Measurements from ENCODE around the gene ZNF324B.
"Not testable (repeated sequence)": the region's sequence is repeated elsewhere in the genome, so short reads cannot be mapped to it uniquely, and the experiment has no call there.

ZNF324B gene

GRCh38 chr19:58451358-58452101 is at the start of gene ZNF324B:
TSS of gene ZNF324B (plus strand) at chr19:58451622. CDS start at chr19:58453702, 2,080 bp downstream.
- peak; percentile 95 for DNase-seq

DNA sequence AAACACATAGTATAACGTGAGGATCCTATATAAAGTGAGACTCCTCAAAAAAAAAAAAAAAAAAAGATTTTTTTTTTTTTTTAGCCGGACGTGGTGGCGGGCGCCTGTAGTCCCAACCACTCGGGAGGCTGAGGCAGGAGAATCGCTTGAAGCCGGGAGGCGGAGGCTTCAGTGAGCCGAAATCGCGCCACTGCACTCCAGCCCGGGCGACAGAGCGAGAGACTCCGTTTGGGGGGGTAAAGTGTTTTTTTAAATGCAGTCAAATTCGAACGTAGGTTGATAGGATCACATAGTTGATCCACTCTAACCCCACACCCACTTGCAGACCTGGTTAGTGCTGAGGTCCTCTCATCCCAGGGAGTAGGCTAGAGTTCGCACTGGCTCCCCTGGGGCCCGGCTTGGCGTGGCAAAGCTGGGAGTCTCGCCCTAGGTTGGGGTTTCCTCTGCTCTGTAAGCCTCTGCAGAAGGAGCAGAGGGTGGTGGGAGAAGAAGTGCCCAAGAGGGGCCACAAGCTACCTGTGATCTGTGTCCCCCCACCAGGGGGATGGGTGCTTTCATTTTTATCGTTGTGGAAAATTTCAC is 49.5 kb upstream of the ZNF324B start:
- DNase-seq = no peak

DNA sequence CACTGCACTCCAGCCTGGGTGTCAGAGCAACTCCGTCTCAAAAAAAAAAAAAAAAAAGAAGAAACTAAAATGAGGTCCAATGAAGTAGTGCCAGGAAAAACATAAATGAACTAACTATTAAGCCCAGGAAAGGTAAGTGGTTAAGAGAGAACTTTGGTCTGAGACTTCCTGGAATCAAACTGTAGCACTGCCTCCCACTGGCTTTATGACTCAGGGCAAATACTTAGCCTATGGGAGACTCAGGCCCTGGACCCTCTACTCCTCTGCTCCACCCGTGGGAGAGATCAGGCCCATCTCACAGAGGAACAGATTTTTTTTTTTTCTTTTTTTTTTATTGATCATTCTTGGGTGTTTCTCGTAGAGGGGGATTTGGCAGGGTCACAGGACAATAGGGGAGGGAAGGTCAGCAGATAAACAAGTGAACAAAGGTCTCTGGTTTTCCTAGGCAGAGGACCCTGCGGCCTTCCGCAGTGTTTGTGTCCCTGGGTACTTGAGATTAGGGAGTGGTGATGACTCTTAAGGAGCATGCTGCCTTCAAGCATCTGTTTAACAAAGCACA is 47.4 kb upstream of the ZNF324B start:
- not testable (repeated sequence) for DNase-seq

DNA sequence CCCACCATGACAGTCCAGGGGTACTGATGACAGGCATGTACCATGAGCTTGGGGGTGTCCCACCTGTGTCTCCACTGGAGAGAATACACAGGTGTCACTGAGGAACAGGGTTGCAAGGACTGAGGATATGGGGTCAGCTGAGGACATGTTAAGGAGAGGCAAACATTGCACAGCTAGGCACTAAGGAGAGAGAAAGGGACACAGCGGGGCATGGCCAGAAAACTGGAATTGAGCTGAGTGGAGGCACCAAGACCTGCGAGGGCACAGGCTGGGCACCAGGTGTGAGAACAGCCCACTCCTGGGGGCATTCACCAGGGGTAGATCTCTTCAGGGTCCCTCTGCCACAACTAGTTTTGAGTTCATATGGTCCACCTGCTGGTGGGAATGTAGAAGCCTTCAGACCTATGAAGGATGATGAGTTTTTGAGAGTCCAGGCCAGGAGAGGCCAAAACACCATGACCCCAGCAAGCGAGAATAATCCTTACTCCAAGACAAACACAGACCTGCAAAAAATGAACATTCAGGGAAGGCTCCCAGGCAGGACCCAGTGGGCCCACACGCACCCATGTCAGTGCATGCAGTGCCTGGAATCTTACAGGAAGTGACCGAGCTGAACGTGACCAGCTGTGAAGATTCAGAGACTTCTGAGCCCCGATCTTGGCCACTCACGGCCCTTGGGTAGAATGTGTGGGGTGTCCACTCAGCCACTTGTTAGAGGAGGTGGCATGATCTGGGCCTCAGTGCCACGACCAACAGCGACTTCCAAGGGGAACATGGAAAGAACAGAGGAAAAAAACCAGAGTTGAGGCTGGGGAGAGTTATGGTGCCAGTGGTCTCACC is 44.4 kb upstream of the ZNF324B start:
- no peak for DNase-seq

DNA sequence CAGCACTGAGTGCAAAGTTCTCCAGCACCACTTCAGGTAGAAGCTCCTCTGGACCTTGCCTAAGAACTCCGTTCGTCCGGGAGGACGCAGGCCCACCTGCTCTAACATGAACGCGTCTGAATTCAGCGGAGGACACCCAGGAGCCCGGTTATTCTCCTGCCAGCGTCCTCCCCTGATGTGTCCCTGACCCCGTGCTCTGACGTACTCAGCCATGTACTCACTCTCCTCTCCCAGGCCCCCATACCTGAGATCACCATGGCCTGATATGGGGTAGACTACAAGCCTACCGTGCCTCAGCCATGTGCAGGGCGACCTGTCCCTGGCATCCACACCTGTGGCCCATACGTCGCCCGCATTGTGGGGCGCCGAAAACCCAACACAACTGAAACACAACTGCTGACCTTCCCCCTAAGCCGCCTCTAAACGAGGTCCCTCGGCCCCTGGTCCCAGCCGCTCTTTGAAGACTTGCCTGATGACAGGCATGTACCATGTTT is 43.7 kb upstream of the ZNF324B start:
- DNase-seq = no peak

DNA sequence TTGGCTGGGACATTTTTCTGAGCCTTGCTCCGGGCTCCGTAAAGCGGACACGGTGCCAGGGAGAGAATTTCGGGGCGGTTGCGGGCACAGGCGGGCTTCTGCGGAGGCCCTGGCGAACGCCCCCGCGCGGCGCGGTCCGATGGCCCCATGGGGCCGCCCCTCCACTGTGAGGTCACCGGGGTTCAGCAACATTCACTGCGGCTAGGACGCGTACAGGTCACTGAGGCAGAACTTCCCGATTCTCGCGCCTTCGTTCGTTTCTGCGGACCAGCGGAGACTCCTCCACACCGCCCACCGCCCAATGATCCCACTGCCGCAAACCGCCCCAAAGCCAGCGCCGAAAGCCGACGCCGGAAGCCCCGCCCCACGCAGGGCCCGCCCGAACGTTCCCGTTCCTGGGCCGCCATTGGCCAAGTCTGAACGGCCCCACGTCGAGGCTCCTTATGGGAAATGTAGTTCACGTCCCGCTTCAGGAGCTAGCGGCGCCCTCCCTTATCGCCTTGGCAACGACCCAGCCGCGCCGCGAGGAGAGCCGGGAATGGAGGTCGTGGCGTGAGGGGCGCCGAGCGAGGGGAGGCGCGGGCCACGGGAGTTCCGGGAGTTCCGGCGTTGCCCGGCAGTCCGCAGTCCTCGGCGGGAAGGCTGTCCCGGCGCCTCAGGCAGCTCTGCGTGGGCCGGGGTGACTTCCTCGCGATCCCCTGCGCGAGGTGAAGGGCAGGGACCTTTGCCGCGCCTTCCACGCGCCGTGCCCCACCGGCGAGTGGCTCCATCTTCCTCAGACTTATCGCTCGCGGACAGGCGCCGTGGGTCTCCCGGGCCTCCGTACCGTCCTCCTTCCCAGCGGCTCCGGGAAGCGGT is 43.0 kb upstream of the ZNF324B start, which contains the start of gene ZNF584:
Gene ZNF584, plus strand, starts transcription at position 498 of the 858 bp plus-strand sequence. CDS start 499 bp downstream, outside the sequence.
- DNase-seq = peak; percentile 96

- peak; percentile 35 for DNase-seq
Measured at GRCh38 chr19:58409010-58409790, 42.2 kb upstream of the ZNF324B start.

- DNase-seq = no peak
Measured at GRCh38 chr19:58416604-58417003, 34.8 kb upstream of the ZNF324B start.

GRCh38 chr19:58417071-58417470 is 34.4 kb upstream of the ZNF324B start:
- DNase-seq = no peak

- no peak for DNase-seq
Measured at GRCh38 chr19:58428617-58429016, 22.8 kb upstream of the ZNF324B start.

- no peak for DNase-seq
Measured at GRCh38 chr19:58429745-58430144, 21.7 kb upstream of the ZNF324B start.

GRCh38 chr19:58434217-58434616 is 17.2 kb upstream of the ZNF324B start:
- peak; percentile 30 for DNase-seq

- peak; percentile 100 for DNase-seq
Measured at GRCh38 chr19:58439576-58440554, 11.6 kb upstream of the ZNF324B start, which contains the start of gene ZNF132. TSS of gene ZNF132 (minus strand) at chr19:58440153. CDS start at chr19:58439821, 332 bp downstream.

GRCh38 chr19:58440556-58440955 is 10.9 kb upstream of the ZNF324B start:
- no peak for DNase-seq

DNA sequence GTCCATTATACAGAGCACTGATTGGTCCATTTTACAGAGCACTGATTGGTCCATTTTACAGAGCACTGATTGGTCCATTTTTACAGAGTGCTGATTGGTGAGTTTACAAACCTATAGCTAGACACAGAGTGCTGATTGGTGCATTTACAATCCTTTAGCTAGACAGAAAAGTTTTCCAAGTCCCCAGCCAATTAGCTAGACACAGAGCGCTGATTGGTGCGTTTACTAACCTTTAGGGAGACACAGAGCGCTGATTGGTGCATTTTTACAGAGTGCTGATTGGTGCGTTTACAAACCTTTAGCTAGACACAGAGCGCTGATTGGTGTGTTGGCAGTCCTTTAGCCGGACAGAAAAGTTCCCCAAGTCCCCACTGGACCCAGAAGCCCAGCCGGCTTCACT is 8.4 kb upstream of the ZNF324B start:
- DNase-seq = not testable (repeated sequence)

- DNase-seq = not testable (repeated sequence)
Measured at GRCh38 chr19:58448860-58449259, 2.6 kb upstream of the ZNF324B start.

DNA sequence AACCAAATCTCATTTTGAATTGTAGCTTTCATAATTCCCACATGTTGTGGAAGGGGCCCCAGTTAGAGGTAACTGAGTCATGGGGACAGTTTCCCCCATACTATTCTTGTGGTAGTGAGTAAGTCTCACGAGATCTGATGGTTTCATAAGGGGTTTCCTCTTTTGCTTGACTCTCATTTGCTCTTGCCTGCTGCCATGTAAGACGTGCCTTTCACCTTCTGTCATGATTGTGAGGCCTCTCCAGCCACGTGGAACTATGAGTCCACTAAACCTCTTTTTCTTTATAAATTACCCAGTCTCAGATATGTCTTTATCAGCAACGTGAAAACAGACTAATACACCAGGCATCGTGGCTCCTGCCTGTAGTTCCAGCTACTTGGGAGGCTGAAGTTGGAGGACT is 1.4 kb upstream of the ZNF324B start:
- DNase-seq = not testable (repeated sequence)

- no peak for DNase-seq
Measured at GRCh38 chr19:58450856-58451357, 515 bp upstream of the ZNF324B start.

DNA sequence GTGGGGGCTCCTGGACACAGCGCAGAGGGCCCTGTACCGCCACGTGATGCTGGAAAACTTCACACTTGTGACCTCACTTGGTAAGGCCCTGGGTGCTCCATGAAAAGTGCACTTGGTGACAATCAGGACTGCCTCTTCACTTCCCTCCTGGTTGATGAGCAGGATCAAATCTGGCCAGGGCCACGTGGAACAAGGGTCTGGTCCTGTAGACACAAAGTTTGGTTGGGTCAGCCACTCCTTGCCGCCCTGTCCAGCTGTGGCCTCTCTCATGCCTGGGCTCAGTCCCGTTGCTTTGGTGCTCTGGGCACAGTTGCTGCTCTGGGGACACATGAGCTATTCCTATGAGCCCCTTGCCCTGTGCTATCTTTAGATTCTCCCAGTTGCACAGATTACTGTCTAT is 2.3 kb downstream of the ZNF324B start:
- no peak for DNase-seq

DNA sequence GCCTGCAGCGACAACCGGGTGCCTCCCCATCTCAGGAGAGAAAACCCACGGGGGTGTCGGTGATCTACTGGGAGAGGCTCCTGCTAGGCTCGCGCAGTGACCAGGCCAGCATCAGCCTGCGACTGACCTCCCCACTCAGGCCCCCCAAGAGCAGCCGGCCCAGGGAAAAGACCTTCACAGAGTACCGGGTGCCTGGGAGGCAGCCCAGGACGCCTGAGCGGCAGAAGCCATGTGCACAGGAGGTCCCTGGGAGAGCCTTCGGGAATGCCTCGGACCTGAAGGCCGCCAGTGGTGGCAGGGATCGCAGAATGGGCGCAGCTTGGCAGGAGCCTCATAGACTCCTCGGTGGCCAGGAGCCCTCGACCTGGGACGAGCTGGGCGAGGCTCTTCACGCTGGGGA is 3.9 kb downstream of the ZNF324B start:
- no peak for DNase-seq

All from fibroblast of skin of right biceps (primary cell).